H7 (cell line): ENCODE measurements around the gene KIAA0232. TPM values are rescaled to one million over a fixed set of nuclear protein-coding genes. Genes with fewer than 3 reads are reported as not detected.

Source experiments
- DNase-seq: peaks from one replicate; pipeline ENCODE4 v3.0.0; 2012
- H3K27me3 ChIP-seq: 2 replicates; pipeline ENCODE4 v1.6.0; 2011; ENCODE audit warnings: mild to moderate bottlenecking, low read length; ENCODE audit not compliant: control insufficient read depth, insufficient read depth
- H3K36me3 ChIP-seq: replicated peaks from 2 replicates; pipeline ENCODE4 v1.5.1; 2011; ENCODE audit warnings: low read length; ENCODE audit not compliant: control insufficient read depth, insufficient read depth
- H3K4me3 ChIP-seq: 2 replicates; pipeline ENCODE4 v1.5.1; 2011; ENCODE audit warnings: low read depth, mild to moderate bottlenecking, control low read depth, low read length, moderate library complexity; ENCODE audit not compliant: insufficient read depth
- total RNA-seq: library from RNA; depleted of rRNA; stranded (reverse); fragments of >200 nt; shearing (Covaris generic); gene quantifications from 2 replicates; pipeline ENCODE4 v1.2.3, GENCODE V29; 2014

Gene KIAA0232
- total RNA-seq, 1 experiment from 2014 or later = 11.5 TPM

DNA sequence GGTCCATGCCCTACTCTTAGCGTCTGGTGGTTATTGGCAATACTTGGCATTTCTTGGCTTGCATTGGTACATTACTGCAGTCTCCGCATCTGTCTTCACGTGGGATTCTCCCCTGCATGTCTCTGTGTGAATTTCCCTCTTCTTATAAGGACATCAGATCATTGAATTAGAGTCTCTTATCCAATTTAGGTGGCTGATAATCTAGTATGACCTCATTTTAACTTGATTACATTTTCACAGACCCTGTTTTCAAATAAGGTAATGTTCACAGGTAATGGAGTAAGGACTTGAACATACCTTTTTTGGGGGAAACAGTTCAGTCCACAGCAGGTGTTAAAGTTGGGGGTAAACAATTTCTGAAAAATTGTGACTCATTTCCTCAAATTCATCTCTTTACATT is 16.6 kb downstream of the KIAA0232 start:
- no peaks in the 10 kb centered on the region for H3K27me3 ChIP-seq
- DNase-seq = no peak
- no peaks in the 10 kb centered on the region; the same call in 1 of the 2 replicates for H3K36me3 ChIP-seq
- no peak overlapping the region for H3K4me3 ChIP-seq

GRCh38 chr4:6802025-6802424 is 19.5 kb downstream of the KIAA0232 start:
- Histone ChIP-seq H3K36me3 (no peaks in the 10 kb centered on the region; the same call in 1 of the 2 replicates), H3K27me3 (no peaks in the 10 kb centered on the region), H3K4me3 (no peak overlapping the region)
- no peak for DNase-seq

- Histone ChIP-seq H3K4me3 (no peak overlapping the region), H3K36me3 (no peaks in the 10 kb centered on the region; the same call in 1 of the 2 replicates), H3K27me3 (no peaks in the 10 kb centered on the region)
- no peak for DNase-seq
These were observed 20.1 kb downstream of the KIAA0232 start for GRCh38 chr4:6802626-6803025.

DNA sequence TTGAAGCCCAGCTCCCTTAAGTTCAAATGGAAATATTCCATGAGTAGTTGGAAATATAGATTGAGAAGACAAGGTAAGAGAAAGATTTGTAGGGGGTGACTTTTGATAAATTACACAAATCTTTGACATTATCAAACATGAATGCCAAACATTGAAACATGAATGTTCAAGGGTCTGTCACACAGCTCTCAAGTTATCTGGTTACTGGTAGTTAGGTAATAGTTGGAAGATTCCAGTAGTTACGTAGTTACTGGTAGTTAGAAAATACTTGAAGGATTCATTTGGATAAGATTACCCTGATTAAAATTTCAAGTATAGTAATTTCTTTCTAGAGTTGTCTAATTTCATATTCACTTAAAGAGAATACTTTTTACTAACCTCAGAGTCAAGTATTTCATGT is 20.7 kb downstream of the KIAA0232 start:
- H3K36me3 ChIP-seq = no peaks in the 10 kb centered on the region; the same call in 1 of the 2 replicates
- DNase-seq = no peak

DNA sequence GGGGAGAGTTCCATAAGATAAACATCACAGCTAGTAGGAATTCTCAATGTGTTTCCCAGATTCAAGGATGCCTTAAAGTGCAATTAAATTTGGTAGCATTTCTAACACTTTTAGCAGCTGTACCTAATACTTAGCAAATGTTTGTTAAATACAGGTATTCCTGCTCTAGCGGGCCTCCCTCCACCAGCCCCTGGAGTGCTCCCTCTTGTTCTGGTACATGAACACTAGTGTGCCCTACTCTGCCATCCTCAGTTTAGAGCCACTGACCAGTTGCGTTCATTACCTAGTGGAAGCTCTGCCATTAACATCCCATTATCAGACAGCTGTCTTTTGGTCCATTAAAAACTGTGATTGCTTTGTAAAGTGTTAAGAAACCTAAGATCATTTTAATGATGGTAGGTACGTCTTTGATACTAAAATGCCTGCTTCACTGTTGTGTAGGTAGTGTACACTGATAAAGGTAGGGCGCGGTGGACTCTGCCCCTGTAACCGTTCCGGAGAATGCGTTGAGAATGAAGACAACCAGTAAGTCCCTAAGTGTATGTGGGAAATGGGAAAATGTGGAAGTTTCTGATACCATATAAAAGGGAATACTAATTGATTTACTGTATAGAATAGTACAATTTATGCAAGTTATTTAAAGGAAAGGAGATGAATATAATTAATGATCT is 21.7 kb downstream of the KIAA0232 start:
- Histone ChIP-seq H3K36me3 (no peaks in the 10 kb centered on the region), H3K27me3 (no peaks in the 10 kb centered on the region), H3K4me3 (no peak overlapping the region)
- DNase-seq = no peak

More for the DNA sequence above, 20.7 kb downstream of the KIAA0232 start:
- no peak overlapping the region for H3K4me3 ChIP-seq
- H3K27me3 ChIP-seq = no peaks in the 10 kb centered on the region

GRCh38 chr4:6806924-6807626 is 24.5 kb downstream of the KIAA0232 start:
- DNase-seq = no peak
- Histone ChIP-seq H3K27me3 (no peaks in the 10 kb centered on the region), H3K4me3 (no peak overlapping the region), H3K36me3 (no peaks in the 10 kb centered on the region)

DNA sequence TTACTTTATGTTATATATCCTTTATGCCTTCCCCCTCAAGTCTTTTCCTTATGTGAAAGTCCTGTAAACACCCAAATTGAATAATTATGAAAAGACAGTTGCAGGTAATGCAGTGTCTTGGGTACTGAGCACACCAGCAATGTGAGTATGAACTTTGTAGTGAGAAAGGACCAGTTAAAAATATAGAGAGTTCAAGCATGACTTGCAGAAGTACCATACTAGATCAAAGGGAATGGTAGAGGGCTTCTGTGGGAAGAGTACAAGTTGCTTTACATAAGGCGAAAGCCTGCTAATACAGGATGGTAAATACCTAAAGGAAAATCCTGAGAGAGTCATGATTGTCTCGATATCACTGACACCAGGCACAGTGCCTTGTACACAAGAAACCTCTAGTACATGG is 25.7 kb downstream of the KIAA0232 start:
- Histone ChIP-seq H3K27me3 (no peaks in the 10 kb centered on the region), H3K4me3 (no peak overlapping the region), H3K36me3 (no peaks in the 10 kb centered on the region)
- DNase-seq = no peak

- no peak for DNase-seq
- no peak overlapping the region for H3K4me3 ChIP-seq
These were observed 28.6 kb downstream of the KIAA0232 start for GRCh38 chr4:6811165-6811564.

DNA sequence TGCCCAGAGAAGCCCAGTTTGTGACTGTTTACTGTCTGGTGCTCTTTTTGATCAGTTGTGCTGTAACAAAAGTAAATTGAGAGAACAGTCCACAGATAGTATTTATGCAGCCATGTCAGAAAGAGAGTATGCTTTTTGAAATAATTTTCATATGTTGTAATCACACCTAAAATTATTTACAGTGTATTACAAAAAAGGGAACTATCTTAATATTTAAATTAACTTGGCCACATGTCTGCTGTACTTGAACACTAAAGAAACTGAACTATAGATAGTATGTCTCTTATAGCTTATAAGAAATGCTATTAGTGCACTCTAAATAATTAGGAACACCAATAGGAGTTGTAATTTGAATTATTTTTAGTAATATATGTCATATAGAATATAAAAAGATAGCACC is 30.2 kb downstream of the KIAA0232 start:
- no peak for DNase-seq
- Histone ChIP-seq H3K27me3 (no peaks in the 10 kb centered on the region), H3K36me3 (no peaks in the 10 kb centered on the region), H3K4me3 (no peak overlapping the region)

More at GRCh38 chr4:6811165-6811564, 28.6 kb downstream of the KIAA0232 start:
- Histone ChIP-seq H3K36me3 (no peaks in the 10 kb centered on the region), H3K27me3 (no peaks in the 10 kb centered on the region)

- Histone ChIP-seq H3K36me3 (no peaks in the 10 kb centered on the region), H3K27me3 (no peaks in the 10 kb centered on the region), H3K4me3 (no peak overlapping the region)
These were observed 31.2 kb downstream of the KIAA0232 start for GRCh38 chr4:6813725-6814124.

GRCh38 chr4:6815029-6815836 is 32.7 kb downstream of the KIAA0232 start:
- no peak for DNase-seq
- H3K36me3 ChIP-seq = no peaks in the 10 kb centered on the region
- H3K4me3 ChIP-seq = no peak overlapping the region
- no peaks in the 10 kb centered on the region for H3K27me3 ChIP-seq

More at GRCh38 chr4:6813725-6814124, 31.2 kb downstream of the KIAA0232 start:
- no peak for DNase-seq

- no peaks in the 10 kb centered on the region; the same call in 1 of the 2 replicates for H3K36me3 ChIP-seq
- H3K27me3 ChIP-seq = no peaks in the 10 kb centered on the region
- no peak overlapping the region for H3K4me3 ChIP-seq
- DNase-seq = no peak
These were observed 36.8 kb downstream of the KIAA0232 start for GRCh38 chr4:6819295-6819694.

DNA sequence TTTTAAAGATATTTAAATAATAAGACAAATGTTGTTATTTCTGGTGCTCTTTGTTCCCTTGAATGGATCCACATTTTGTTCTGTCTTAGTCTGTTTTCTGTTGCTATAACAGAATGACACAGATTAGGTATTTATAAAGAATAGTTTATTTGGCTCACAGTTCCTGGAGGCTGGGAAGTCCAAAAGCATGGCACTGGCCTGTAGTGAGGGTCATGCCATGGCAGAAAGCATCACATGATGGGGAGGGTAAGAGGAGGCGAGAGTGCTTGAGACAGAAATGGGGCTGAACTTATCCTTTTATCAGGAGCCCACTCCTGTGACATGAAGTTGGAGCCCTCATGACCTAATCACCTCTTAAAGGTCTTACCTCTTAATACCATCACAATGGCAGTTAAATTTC is 38.2 kb downstream of the KIAA0232 start:
- DNase-seq = no peak
- peaks cover 2% of the 10 kb centered on the region for H3K36me3 ChIP-seq
- no peak overlapping the region for H3K4me3 ChIP-seq
- no peaks in the 10 kb centered on the region for H3K27me3 ChIP-seq

DNA sequence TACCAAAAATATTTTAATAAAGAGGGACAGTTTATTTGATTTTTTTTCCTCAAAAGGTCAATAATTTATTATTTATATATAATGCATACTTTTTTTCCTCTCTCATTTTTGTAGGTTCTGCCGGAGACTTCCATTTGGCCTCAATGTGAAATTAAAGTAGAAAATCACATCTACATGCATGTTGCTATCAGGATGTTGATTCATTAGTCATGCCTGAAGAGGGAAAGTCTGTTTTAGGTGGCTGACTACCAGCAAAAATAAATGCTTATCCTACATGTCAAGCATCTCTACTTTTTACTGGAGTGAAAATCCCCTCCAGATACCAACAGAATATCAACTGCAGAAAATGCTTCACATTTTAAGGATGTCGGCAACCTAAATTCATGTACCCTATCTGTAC is 41.5 kb downstream of the KIAA0232 start:
- Histone ChIP-seq H3K36me3 (peaks cover 4% of the 10 kb centered on the region), H3K27me3 (no peaks in the 10 kb centered on the region), H3K4me3 (no peak overlapping the region)
- DNase-seq = no peak
